Urinary bladder (tissue), 4 donors: ENCODE data around the gene UGCG. TPM values are rescaled to one million over a fixed set of nuclear protein-coding genes. Genes with fewer than 3 reads are reported as not detected.
"Not testable (repeated sequence)": the region's sequence is repeated elsewhere in the genome, so short reads cannot be mapped to it uniquely, and the experiment has no call there.

ENCODE experiments used
- DNase-seq: peaks from one replicate; pipeline ENCODE4 v3.0.0-alpha.2; 2015; ENCODE audit errors: extremely low spot score
- H3K27ac ChIP-seq: one replicate; pipeline ENCODE4 v1.5.1; 2013; ENCODE audit warnings: low read depth, mild to moderate bottlenecking, moderate library complexity
- H3K36me3 ChIP-seq: one replicate; pipeline ENCODE4 v1.6.1; 2013; ENCODE audit warnings: mild to moderate bottlenecking, moderate library complexity; ENCODE audit not compliant: insufficient read depth
- H3K4me1 ChIP-seq: one replicate; pipeline ENCODE4 v1.6.1; 2013; ENCODE audit warnings: mild to moderate bottlenecking, moderate library complexity; ENCODE audit not compliant: insufficient read depth
- H3K4me3 ChIP-seq: one replicate; pipeline ENCODE4 v1.5.1; 2013; ENCODE audit warnings: low read depth, low read length
- WGBS: extraction: QIAGEN DNeasy Blood & Tissue Kit; methylation state at CpG from one replicate; pipeline ENCODE4 v1.1.7; 2013; 5-methylcytosine and 5-hydroxymethylcytosine counted together
- polyA plus RNA-seq: library from polyadenylated mRNA; stranded (reverse); fragments of 200-250 nt; gene quantifications from one replicate; pipeline ENCODE4 v1.2.3, GENCODE V29; 2013
- total RNA-seq: library from RNA; depleted of rRNA; stranded (reverse); fragments of >200 nt; gene quantifications from one replicate; pipeline ENCODE4 v1.2.3, GENCODE V29; 2014
- donor health status: healthy with polysubstance abuse.
- donor health status: healthy.

Gene UGCG
- total and polyA plus RNA-seq, 2 donors, result 17.8 to 79.2 TPM

DNA sequence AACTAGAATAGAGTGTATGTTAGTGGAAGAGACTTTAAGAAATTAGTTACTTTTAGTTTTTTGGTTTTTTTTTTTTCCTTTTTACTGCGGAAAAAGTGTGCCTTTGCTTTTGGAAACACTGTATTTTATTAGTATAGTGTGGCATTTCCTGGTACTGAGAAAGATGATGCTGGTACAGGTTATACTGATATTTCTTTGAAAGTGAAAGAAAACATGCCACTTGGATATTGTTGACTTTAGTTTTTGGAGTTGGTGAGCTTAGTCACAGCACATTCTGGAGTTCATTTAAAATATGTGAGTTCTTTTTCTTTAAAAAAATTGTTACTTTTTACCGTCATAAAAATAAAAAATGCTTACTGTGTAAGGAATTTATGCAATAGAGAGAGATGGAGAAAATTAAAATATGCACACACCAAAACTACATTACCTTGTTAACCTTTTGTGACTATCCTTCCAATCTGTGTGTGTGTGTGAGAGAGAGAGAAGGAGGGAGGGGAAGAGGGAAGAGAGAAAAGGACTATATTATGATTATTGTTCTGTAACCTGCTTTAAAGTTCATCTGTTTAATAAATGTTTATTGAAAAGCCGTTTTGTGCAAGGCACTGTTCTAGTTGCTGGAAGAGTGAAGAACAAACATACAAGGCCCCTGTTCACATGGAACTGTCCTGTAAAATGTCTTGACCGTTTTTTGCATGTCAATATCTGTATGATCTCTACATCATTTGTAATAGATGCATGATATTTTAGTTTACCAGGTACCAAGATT is 1.9 kb downstream of the UGCG start:
- Histone ChIP-seq H3K36me3 (no peaks in the 10 kb centered on the region), H3K27ac (peak overlapping the region; percentile 59), H3K4me3 (peak overlapping the region; percentile 88), H3K4me1 (no peaks in the 10 kb centered on the region)
- WGBS, result 30% methylated on average over 4 of the region's 4 CpGs
- DNase-seq, result no peak

DNA sequence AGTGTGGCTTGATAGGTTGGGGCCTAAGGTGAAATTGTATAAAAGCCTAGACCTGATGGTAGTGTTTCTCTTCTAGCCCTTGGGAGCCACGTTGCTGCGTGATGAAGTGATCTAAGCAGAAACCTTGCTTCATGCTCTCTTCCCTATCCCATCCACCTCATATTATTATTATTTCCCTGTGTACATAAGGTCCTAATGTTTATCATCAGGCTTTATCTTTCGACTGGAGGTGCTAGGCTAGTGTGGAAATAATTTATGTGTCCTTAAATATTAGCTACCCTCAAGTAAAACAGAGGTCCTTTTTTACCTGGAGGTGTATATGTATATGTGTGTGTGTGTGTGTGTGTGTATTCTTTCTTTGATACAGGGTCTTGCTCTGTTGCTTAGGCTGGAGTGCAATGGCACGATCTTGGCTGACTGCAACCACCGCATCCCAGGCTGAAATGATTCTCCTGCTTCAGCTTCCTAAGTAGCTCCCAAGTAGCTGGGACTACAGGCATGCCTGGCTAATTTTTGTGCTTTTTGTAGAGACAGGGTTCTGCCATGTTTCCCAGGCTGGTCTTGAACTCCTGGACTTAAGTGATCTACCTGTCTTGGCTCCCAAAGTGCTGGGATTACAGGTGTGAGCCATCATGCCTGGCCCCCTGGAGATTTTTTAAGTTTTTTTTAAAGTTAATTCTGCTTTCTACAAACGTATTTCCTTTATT is 3.7 kb downstream of the UGCG start:
- Histone ChIP-seq H3K4me3 (no peak overlapping the region), H3K27ac (no peak overlapping the region), H3K4me1 (no peaks in the 10 kb centered on the region), H3K36me3 (no peaks in the 10 kb centered on the region)
- WGBS, result 69% methylated on average over 6 of the region's 6 CpGs
- DNase-seq, result no peak

DNA sequence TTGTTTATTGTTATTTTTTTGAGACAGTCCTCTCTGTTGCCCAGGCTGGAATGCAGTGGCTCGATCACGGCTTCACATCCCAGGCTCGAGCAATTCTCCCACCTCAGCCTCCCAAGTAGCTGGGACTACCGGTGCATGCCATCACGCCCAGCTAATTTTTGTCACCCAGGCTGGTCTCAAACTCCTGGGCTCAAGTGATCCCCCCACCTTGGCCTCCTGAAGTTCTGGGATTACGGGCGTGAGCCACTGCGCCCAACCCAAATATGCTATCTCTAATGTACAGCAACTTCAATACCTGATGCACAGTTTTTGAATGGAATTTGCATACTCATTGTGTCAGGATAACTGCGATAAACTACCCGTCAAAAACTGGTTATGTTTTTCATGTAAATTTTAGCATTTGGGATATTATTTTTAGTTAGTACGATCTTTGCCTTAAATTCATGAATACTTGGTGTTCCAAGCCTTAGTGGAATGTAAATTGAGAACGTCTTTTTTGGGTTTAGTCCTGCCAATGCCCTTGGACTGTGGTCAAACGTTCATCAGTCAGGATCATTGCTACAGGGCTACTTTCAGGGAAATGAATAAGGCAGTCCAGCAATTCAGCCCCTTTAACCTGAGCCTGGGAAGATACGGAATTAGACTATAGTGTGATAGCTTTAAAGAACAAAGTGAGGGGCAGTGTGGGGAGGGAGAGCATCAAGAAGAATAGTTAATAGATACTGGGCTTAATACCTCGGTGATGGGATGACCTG is 4.4 kb downstream of the UGCG start:
- Histone ChIP-seq H3K36me3 (no peaks in the 10 kb centered on the region), H3K27ac (no peak overlapping the region), H3K4me3 (no peak overlapping the region), H3K4me1 (no peaks in the 10 kb centered on the region)
- WGBS, result 79% methylated on average over 15 of the region's 15 CpGs
- no peak for DNase-seq

DNA sequence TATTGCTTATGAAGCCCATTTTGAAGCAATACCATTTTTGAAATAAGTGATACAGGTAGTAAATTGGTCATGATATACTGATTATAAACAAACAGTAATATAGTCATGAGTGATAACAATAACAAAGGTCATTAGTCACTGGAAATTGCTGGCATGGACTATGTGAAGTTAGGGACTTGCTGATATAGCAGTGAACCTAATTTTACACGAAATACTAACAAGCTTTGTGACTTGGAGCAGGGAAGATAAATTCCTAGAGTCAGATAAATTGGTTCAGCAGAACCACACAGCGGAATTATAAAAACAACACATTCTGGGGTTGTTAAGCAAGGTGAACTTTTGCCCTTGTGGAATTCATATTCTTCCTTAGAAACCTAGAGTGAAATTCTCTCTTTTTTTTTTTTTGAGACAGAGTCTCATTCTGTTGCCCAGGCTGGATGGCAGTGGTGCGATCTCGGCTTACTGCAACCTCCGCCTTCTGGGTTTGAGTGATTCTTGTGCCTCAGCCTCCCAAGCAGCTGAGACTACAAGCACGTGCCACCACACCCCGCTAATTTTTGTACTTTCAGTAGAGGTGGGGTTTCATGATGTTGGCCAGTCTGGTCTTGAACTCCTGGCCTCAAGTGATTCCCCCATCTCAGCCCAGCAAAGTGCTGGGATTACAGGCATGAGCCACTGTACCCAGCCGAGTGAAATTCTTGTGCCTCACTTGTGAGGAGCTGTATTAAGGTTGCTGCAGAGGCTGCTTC is 6.0 kb downstream of the UGCG start:
- H3K36me3 ChIP-seq, result no peaks in the 10 kb centered on the region
- H3K4me3 ChIP-seq, result no peak overlapping the region
- H3K4me1 ChIP-seq, result no peaks in the 10 kb centered on the region
- H3K27ac ChIP-seq, result no peak overlapping the region
- no peak for DNase-seq
- 80% methylated on average over 8 of the region's 8 CpGs for WGBS

DNA sequence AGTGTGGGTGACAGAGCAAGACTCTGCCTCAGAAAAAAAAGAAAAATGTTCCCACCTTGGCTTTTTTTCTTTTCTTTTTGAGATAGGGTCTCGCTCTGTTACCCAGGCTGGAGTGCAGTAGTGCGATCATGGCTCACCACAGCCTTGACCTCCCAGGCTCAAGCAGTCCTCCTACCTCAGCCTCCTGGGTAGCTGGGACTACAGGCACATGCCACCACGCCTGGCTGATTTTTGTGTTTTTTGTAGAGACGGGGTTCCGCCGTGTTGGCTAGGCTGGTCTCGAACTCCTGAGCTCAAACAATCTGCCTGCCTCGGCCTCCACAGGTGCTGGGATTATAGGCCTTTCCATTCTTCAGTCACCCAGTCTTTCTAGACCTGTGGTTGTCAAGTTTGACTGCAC is 6.9 kb downstream of the UGCG start:
- H3K4me1 ChIP-seq, DNase-seq, H3K4me3 ChIP-seq, H3K36me3 ChIP-seq, H3K27ac ChIP-seq: not testable (repeated sequence)
- WGBS, result 97% methylated on average over 8 of the region's 8 CpGs

DNA sequence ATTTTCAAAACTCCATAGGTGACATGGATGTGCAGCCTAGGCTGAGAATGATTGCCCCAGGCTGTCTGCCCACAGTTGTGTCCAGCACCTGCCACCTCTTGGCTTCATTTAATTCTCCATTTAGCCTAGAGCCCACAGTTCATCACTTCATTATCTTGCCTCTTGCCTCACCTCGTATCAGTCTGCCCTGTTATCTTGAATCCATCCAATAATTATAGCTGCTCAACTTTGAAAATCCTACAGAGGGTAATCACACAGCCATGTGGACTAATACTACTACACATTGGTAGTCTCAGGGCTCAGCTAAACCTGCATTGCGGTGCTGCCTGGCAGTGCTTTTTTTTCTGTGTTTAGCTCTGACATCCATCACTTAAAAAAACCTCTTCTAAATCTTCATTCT is 7.4 kb downstream of the UGCG start:
- no peaks in the 10 kb centered on the region for H3K36me3 ChIP-seq
- no peak overlapping the region for H3K27ac ChIP-seq
- WGBS, result 66% methylated on average over 2 of the region's 2 CpGs
- no peaks in the 10 kb centered on the region for H3K4me1 ChIP-seq
- no peak overlapping the region for H3K4me3 ChIP-seq
- DNase-seq, result no peak

DNA sequence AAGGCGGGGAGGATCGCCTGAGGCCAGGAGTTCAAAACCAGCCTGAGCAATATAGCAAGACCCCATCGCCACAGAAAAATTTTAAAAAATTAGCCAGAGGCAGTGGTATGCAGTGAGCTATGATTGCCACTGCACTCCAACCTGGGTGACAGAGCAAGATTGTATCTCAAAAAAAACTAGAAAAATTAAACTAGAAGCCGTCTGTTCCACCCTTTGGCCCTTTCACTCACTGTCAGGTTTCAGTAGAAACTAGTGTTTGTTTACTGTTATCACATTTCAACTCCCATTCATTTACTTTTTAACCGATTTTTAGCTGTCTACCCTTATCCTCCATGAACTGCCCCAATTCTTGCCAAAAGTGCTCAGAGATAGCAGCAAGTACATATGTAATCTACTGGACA is 8.3 kb downstream of the UGCG start:
- no peaks in the 10 kb centered on the region for H3K4me1 ChIP-seq
- H3K4me3 ChIP-seq, result no peak overlapping the region
- H3K27ac ChIP-seq, result no peak overlapping the region
- 86% methylated on average over 5 of the region's 5 CpGs for WGBS
- DNase-seq, result no peak
- H3K36me3 ChIP-seq, result no peaks in the 10 kb centered on the region

DNA sequence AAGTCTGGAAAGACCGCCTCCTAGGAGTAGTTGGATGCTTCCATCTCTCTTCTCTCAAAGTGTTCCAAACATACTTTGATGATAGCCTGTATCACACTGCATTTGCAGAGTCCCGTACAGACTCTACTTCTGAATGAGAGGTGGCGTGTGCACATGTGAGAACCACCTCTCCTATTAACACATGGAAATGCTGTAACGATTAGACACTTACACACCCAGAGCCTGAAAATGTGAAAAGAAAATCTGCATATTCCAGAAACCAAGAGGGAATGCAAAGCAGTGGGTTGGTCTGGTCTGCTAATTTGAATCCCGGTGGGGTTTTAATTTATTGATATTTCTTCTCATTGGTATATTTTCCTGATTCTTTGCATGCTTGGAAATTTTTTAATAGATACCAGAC is 10.5 kb downstream of the UGCG start:
- Histone ChIP-seq H3K4me1 (no peaks in the 10 kb centered on the region), H3K4me3 (no peak overlapping the region), H3K36me3 (no peaks in the 10 kb centered on the region), H3K27ac (no peak overlapping the region)
- DNase-seq, result no peak
- WGBS, result 95% methylated on average over 5 of the region's 5 CpGs

DNA sequence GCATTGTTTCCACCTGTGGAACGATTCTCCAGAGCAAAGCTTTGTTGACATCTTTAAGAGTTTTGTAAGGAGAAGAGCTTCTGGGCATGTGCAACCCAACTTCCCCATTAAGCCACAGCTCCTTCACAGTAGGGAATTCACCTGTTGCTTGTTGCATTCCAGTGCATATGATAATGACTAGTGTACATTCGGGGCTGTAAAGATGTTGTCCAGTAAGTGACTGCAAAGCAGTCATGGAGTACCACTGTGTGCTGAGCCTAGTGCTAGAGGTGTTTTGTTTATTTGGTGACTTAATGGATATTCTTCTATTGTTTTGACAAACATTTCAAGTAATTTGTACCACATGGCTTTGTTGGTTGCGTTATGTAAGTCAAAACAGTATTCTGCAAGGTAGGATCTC is 12.8 kb downstream of the UGCG start:
- 76% methylated on average over 3 of the region's 3 CpGs for WGBS
- DNase-seq, result no peak
- H3K36me3 ChIP-seq, result no peaks in the 10 kb centered on the region
- no peaks in the 10 kb centered on the region for H3K4me1 ChIP-seq
- no peak overlapping the region for H3K27ac ChIP-seq
- H3K4me3 ChIP-seq, result no peak overlapping the region

DNA sequence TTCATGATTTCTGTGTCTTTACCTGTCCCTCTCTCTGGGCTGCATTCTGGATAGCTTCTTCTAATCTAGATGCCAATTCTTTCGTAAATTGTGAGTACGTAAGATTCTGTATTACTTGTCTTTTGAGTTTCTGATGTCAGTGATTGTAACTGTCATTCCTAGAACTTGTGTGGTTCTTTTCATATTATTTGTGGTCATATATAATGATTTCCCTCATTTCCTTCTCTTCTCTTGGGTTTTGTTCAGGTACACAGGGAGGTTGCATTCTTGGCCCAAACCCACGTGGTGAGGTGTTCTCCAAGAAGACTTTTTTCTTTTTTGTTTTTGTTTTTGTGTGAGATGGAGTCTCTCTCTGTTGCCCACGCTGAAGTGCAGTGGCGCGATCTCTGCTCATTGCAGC is 13.8 kb downstream of the UGCG start:
- Histone ChIP-seq H3K27ac (no peak overlapping the region), H3K4me3 (no peak overlapping the region), H3K4me1 (no peaks in the 10 kb centered on the region), H3K36me3 (no peaks in the 10 kb centered on the region)
- WGBS, result 88% methylated on average over 6 of the region's 6 CpGs
- DNase-seq, result no peak

DNA sequence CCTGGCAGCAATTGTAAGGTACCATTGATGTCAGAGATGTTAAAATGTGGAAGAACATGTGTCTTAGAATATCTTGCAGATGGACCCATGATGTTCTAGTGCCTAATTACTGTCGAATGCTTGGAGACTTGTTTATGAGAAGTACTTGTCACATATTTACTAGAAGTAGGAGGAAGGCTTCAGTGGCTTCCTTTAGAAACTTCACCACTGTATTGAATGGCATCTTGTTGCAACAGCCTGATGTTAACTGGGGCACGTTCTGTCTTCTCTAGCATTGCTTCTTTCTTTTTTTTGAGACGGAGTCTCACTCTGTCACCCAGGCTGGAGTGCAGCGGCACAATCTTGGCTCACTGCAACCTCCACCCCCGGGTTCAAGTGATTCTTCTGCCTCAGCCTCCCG is 16.5 kb downstream of the UGCG start:
- Histone ChIP-seq H3K36me3 (no peaks in the 10 kb centered on the region), H3K4me1 (no peaks in the 10 kb centered on the region)
- WGBS, result 89% methylated on average over 6 of the region's 6 CpGs

DNA sequence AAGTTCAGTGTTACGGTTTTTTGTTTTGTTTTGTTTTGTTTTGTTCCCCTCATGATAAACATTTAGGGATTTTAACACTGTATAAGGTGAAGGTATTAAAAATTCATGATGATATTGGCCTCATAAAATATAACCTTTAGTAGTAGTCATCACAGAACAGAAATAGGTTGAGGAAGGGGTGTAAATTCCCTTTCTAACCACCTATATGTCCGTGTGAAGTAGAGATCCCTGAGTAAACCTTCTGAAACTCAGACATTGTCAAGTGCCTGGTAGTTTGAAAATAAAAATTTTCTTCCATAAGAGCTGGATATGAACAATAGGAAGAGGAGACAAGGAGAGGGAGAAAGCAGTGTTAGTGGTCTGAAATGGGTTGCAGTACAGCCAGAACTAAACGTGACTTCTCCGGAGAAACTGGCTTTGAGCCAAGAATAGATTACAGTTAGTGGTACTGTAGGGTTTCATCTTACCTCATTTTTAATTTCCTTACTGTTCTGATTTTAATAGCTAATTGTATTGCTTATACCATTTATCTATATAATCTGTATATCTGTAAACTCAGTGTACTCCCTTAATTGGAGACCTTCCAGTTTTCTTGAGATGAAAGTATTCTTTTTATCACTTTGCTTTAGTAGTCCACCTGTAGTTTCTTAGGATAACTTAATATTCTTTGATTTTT is 18.3 kb downstream of the UGCG start:
- DNase-seq, result no peak
- H3K27ac ChIP-seq, result no peak overlapping the region
- 38% methylated on average over 4 of the region's 4 CpGs for WGBS
- peaks cover under 1% of the 10 kb centered on the region for H3K36me3 ChIP-seq
- H3K4me1 ChIP-seq, result no peaks in the 10 kb centered on the region
- H3K4me3 ChIP-seq, result no peak overlapping the region

More for the DNA sequence above, 16.5 kb downstream of the UGCG start:
- H3K4me3 ChIP-seq, result no peak overlapping the region
- no peak for DNase-seq
- H3K27ac ChIP-seq, result no peak overlapping the region

DNA sequence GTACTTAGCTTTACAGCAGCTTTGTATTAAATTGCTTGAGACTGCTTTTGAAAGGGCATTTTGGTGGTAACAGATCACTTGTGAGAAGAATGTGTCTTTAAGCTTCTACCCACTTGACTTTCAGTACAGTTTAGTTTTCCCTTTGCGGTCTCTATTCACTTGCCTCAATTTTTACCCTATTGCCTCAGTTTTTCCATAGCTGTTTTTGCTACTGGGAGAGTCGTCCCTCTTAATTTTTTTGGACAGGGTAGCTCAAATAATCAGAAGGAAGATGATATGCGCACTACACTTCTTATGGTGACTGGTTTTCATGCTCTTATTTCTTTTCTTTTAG is 18.8 kb downstream of the UGCG start:
- Histone ChIP-seq H3K36me3 (peaks cover 1% of the 10 kb centered on the region), H3K27ac (no peak overlapping the region), H3K4me1 (no peaks in the 10 kb centered on the region), H3K4me3 (no peak overlapping the region)
- no peak for DNase-seq
- WGBS, result 84% methylated on average over 3 of the region's 3 CpGs
